GOT3 (cell line): ENCODE results near the gene IGIP.

Experiments
- DNase-seq: peaks from one replicate; lab custom pipeline; 2025; ENCODE audit warnings: mixed read lengths; lab: John Stamatoyannopoulos, UW

IGIP gene

GRCh38 chr5:140111011-140111858 is 14.5 kb upstream of the IGIP start:
- DNase-seq: no peak

- no peak for DNase-seq
Measured at GRCh38 chr5:140111859-140112551, 13.7 kb upstream of the IGIP start.

- no peak for DNase-seq
Measured at GRCh38 chr5:140112685-140113179, 13.0 kb upstream of the IGIP start.

- no peak for DNase-seq
Measured at GRCh38 chr5:140113180-140113698, 12.5 kb upstream of the IGIP start.

- peak; percentile 91 for DNase-seq
Measured at GRCh38 chr5:140113699-140114263, 12.0 kb upstream of the IGIP start, which contains the start of gene PURA. PURA (plus strand) TSS chr5:140114109; CDS start chr5:140114182, 73 bp downstream.

- no peak for DNase-seq
Measured at GRCh38 chr5:140114341-140115185, 11.2 kb upstream of the IGIP start.

GRCh38 chr5:140115186-140115500 is 10.6 kb upstream of the IGIP start:
- no peak for DNase-seq

- DNase-seq: no peak
Measured at GRCh38 chr5:140116716-140117115, 9.0 kb upstream of the IGIP start.

- DNase-seq: no peak
Measured at GRCh38 chr5:140117523-140117922, 8.2 kb upstream of the IGIP start.

- no peak for DNase-seq
Measured at GRCh38 chr5:140118302-140118936, 7.3 kb upstream of the IGIP start.

GRCh38 chr5:140126315-140127012 is 727 bp downstream of the IGIP start:
- no peak for DNase-seq

GRCh38 chr5:140128376-140128775 is 2.6 kb downstream of the IGIP start:
- DNase-seq: no peak

- DNase-seq: no peak
Measured at GRCh38 chr5:140130949-140131733, 5.4 kb downstream of the IGIP start.

- DNase-seq: peak; percentile 39
Measured at GRCh38 chr5:140131967-140132409, 6.3 kb downstream of the IGIP start.

GRCh38 chr5:140133514-140134167 is 7.9 kb downstream of the IGIP start:
- no peak for DNase-seq

- DNase-seq: no peak
Measured at GRCh38 chr5:140134277-140134935, 8.7 kb downstream of the IGIP start.

- DNase-seq: no peak
Measured at GRCh38 chr5:140135127-140135526, 9.4 kb downstream of the IGIP start.

- no peak for DNase-seq
Measured at GRCh38 chr5:140136624-140137023, 10.9 kb downstream of the IGIP start.

GRCh38 chr5:140140435-140140834 is 14.7 kb downstream of the IGIP start:
- no peak for DNase-seq
